Ovary (tissue), 3 donors: ENCODE data around the gene KREMEN1.

Experiments
- CTCF ChIP-seq, 3 donors: fragments of 450-650 bp in 2 of 3; fragments of 200-600 bp in 1 of 3; IDR thresholded peaks; one replicate each; pipeline versions ENCODE4 v1.5.1 to v1.8.0; 2016 to 2022; ENCODE audit warnings: antibody characterized with exemption in 3 of 3, mild to moderate bottlenecking in 1 of 3
- EP300 ChIP-seq: sonication (generic); formaldehyde crosslinking; IDR thresholded peaks from one replicate; pipeline ENCODE4 v1.6.1; 2017; ENCODE audit warnings: antibody characterized with exemption
- POLR2A ChIP-seq: fragments of 450-650 bp; IDR thresholded peaks from one replicate; pipeline ENCODE4 v1.6.1; 2017; ENCODE audit warnings: antibody characterized with exemption, mild to moderate bottlenecking, moderate library complexity
- donor health status: DM: no; HTN: no; CAD: no.

GRCh38 chr22:29072979-29073617, at the start of gene KREMEN1:
- no peak for TF ChIP-seq CTCF (IDR thresholded peaks at IDR 0.05)
- TF ChIP-seq POLR2A: no peak
- no peak for TF ChIP-seq EP300
